Endodermal cell (in vitro differentiated cells): ENCODE measurements around the gene PAPOLB. TPM values are rescaled to one million over a fixed set of nuclear protein-coding genes. Genes with fewer than 3 reads are reported as not detected.

Source experiments
- DNase-seq: peaks from one replicate; pipeline ENCODE4 v3.0.0-alpha.2; 2017
- H3K27ac ChIP-seq: 2 replicates; pipeline ENCODE4 v1.5.1; 2013; ENCODE audit warnings: mild to moderate bottlenecking, low read depth, low read length, moderate library complexity
- H3K27me3 ChIP-seq: 2 replicates; pipeline ENCODE4 v1.6.1; 2013; ENCODE audit warnings: mild to moderate bottlenecking, low read length, moderate library complexity; ENCODE audit not compliant: insufficient read depth, control insufficient read depth, poor library complexity, severe bottlenecking
- H3K36me3 ChIP-seq: 2 replicates; pipeline ENCODE4 v1.7.0; 2013; ENCODE audit warnings: mild to moderate bottlenecking, low read length, moderate library complexity; ENCODE audit not compliant: control insufficient read depth, insufficient read depth
- H3K4me1 ChIP-seq: one replicate; pipeline ENCODE4 v1.7.0; 2013; ENCODE audit warnings: low read length; ENCODE audit not compliant: control insufficient read depth, insufficient read depth
- H3K4me3 ChIP-seq: 2 replicates; pipeline ENCODE4 v1.5.1; 2013; ENCODE audit warnings: mild to moderate bottlenecking, low read length, moderate library complexity
- H3K9ac ChIP-seq: 2 replicates; pipeline ENCODE4 v1.6.1; 2013; ENCODE audit warnings: mild to moderate bottlenecking, low read length, moderate library complexity; ENCODE audit not compliant: poor library complexity, severe bottlenecking; ENCODE audit errors: extremely low read depth
- H3K9me3 ChIP-seq: 2 replicates; pipeline ENCODE4 v1.6.1; 2013; ENCODE audit warnings: mild to moderate bottlenecking, low read length, moderate library complexity; ENCODE audit not compliant: control insufficient read depth
- H3K27ac Mint-ChIP-seq: 2 replicates; pipeline ENCODE4 v1.8.0; 2020; ENCODE audit warnings: mixed read lengths
- H3K27me3 Mint-ChIP-seq: 2 replicates; pipeline ENCODE4 v1.8.0; 2021; ENCODE audit warnings: mild to moderate bottlenecking, mixed read lengths; ENCODE audit not compliant: insufficient read depth
- H3K36me3 Mint-ChIP-seq: 2 replicates; pipeline ENCODE4 v1.8.0; 2020; ENCODE audit warnings: low read depth, mixed read lengths
- H3K4me1 Mint-ChIP-seq: 2 replicates; pipeline ENCODE4 v1.8.0; 2020; ENCODE audit warnings: mixed read lengths
- H3K4me3 Mint-ChIP-seq: 2 replicates; pipeline ENCODE4 v1.8.0; 2020; ENCODE audit warnings: mild to moderate bottlenecking, moderate library complexity, mixed read lengths
- H3K9me3 Mint-ChIP-seq: 2 replicates; pipeline ENCODE4 v1.8.0; 2020; ENCODE audit warnings: mild to moderate bottlenecking, mixed read lengths
- WGBS, 2 experiments: methylation state at CpG; one replicate each; pipeline versions ENCODE4 v1.1.5 to v1.1.7; 2013; ENCODE audit warnings: missing lambda C conversion rate in 2 of 2, mixed read lengths in 1 of 2; ENCODE audit not compliant: insufficient coverage in 1 of 2, insufficient read length in 1 of 2; 5-methylcytosine and 5-hydroxymethylcytosine counted together
- total RNA-seq, 2 donors: library from RNA; stranded (reverse); fragmentation: NEBNext Ultra II Directional in 1 of 2; extraction: Animal tissue kit (Norgen Biotek cat#: 25700) in 1 of 2; gene quantifications; 2 replicates in 1 of 2; 3 replicates in 1 of 2; pipeline ENCODE4 v1.2.1, GENCODE V29; 2021
- TF ChIP-seq, protein P1 (sequence below): fragments of 200-600 bp; sonication (generic); conservative IDR thresholded peaks from 2 replicates; pipeline ENCODE4 v1.5.0; 2021; ENCODE audit warnings: antibody characterized with exemption, mild to moderate bottlenecking

PAPOLB gene
- total RNA-seq, 2 donors from 2014 or later = 1.2 to 1.8 TPM

DNA sequence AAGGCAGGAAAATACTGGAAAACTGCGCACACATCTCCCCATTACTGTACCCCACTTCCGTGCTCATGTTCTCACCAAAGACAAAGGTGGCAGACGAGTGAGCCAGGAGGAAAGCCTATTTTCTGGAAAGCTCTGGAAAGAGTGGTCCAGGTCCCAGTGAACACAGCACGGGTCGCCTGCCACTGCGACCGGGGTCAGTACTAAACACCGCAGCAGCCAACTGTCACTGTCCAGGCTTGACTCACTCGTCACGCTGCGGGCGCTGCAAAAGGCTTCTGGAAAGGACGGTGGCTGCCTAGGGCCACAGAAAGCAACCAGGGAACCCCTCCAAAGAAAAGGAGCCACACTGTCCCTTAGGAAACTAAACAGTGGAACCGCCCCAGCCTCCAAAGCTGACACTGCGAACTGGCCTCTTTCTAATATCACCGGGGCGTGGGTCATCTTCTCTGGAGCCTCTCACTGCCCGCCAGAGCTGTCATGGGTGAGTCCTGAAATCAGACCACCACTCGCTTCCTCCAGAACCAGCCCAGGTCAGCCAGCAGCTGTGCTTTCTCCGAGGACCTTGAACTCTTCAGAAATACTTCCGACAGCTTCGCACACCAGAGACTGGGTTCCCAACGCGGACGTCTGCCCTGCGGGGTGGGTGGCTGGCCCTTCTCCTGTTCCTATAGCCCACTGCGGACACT lies 17.7 kb upstream of the PAPOLB start:
- Histone ChIP-seq H3K27me3 (no peaks in the 10 kb centered on the region), H3K9me3 (peaks cover 6% of the 10 kb centered on the region), H3K27ac (peak overlapping the region; percentile 64), H3K9ac (no peak overlapping the region), H3K4me1 (no peaks in the 10 kb centered on the region), H3K4me3 (no peak overlapping the region), H3K36me3 (peaks cover 10% of the 10 kb centered on the region)
- H3K36me3 Mint-ChIP-seq = peaks cover 41% of the 10 kb centered on the region
- H3K27me3 Mint-ChIP-seq = no peaks in the 10 kb centered on the region
- no peak overlapping the region for H3K27ac Mint-ChIP-seq
- H3K4me3 Mint-ChIP-seq = no peak overlapping the region
- WGBS, 2 experiments = 93 to 94% methylated on average over 20 to 27 of the region's 27 CpGs
- H3K9me3 Mint-ChIP-seq = no peaks in the 10 kb centered on the region
- DNase-seq = no peak
- TF ChIP-seq, protein P1, sequence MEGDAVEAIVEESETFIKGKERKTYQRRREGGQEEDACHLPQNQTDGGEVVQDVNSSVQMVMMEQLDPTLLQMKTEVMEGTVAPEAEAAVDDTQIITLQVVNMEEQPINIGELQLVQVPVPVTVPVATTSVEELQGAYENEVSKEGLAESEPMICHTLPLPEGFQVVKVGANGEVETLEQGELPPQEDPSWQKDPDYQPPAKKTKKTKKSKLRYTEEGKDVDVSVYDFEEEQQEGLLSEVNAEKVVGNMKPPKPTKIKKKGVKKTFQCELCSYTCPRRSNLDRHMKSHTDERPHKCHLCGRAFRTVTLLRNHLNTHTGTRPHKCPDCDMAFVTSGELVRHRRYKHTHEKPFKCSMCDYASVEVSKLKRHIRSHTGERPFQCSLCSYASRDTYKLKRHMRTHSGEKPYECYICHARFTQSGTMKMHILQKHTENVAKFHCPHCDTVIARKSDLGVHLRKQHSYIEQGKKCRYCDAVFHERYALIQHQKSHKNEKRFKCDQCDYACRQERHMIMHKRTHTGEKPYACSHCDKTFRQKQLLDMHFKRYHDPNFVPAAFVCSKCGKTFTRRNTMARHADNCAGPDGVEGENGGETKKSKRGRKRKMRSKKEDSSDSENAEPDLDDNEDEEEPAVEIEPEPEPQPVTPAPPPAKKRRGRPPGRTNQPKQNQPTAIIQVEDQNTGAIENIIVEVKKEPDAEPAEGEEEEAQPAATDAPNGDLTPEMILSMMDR = no peak
- peaks cover 13% of the 10 kb centered on the region for H3K4me1 Mint-ChIP-seq

GRCh38 chr7:4878336-4879335 lies 16.8 kb upstream of the PAPOLB start:
- Histone ChIP-seq H3K4me3 (no peak overlapping the region), H3K27ac (no peak overlapping the region), H3K4me1 (no peaks in the 10 kb centered on the region), H3K9me3 (no peaks in the 10 kb centered on the region), H3K9ac (no peak overlapping the region), H3K36me3 (peaks cover 10% of the 10 kb centered on the region), H3K27me3 (no peaks in the 10 kb centered on the region)
- Mint-ChIP-seq H3K4me1 (peaks cover 13% of the 10 kb centered on the region), H3K36me3 (peaks cover 44% of the 10 kb centered on the region), H3K27me3 (no peaks in the 10 kb centered on the region), H3K4me3 (no peak overlapping the region), H3K9me3 (no peaks in the 10 kb centered on the region), H3K27ac (no peak overlapping the region)
- TF ChIP-seq, protein P1 = no peak
- 93% methylated on average over 27 to 45 of the region's 45 CpGs for WGBS, 2 experiments
- no peak for DNase-seq

DNA sequence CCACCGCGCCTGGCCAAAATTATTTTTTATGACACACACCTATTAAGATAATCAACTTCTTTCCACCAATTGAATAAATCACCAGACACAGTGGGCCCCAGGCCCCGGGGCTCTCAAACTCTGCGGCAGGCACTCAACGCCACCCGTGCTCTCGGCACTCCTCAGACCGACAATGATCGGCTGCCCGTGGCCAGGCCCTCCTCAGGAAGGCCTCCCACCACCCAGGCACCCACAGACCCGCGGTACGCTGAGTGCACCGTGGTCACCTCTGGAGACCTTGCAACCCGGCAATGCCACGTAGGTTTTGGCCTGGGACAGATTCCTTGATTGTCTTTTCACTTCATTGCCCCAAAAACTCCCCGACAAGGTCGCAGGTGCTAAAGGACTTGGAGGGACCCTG lies 14.8 kb upstream of the PAPOLB start:
- Mint-ChIP-seq H3K36me3 (peaks cover 47% of the 10 kb centered on the region), H3K4me3 (no peak overlapping the region)

More for the DNA sequence above, 14.8 kb upstream of the PAPOLB start:
- peaks cover 22% of the 10 kb centered on the region for H3K4me1 Mint-ChIP-seq
- peaks cover 14% of the 10 kb centered on the region for H3K36me3 ChIP-seq
- H3K4me3 ChIP-seq = no peak overlapping the region
- H3K4me1 ChIP-seq = peaks cover 4% of the 10 kb centered on the region
- H3K27me3 Mint-ChIP-seq = no peaks in the 10 kb centered on the region
- H3K27ac ChIP-seq = no peak overlapping the region
- H3K27ac Mint-ChIP-seq = no peak overlapping the region
- no peak for DNase-seq
- TF ChIP-seq, protein P1 = no peak
- 96 to 97% methylated on average over 12 to 18 of the region's 18 CpGs for WGBS, 2 experiments
- no peaks in the 10 kb centered on the region for H3K9me3 ChIP-seq
- H3K9ac ChIP-seq = no peak overlapping the region
- H3K27me3 ChIP-seq = no peaks in the 10 kb centered on the region
- no peaks in the 10 kb centered on the region for H3K9me3 Mint-ChIP-seq
